Measurements from ENCODE around the gene TP73.

GRCh38 chr1:3614755-3615742 lies 37.3 kb upstream of the TP73 start:
- TF ChIP-seq CTCF (IDR thresholded peaks at IDR 0.05; ENCODE audit: low read depth, low read length, poor library complexity, severe bottlenecking): peak; percentile 75
- no peak for TF ChIP-seq EZH2phosphoT487 (IDR thresholded peaks at IDR 0.05; ENCODE audit: borderline replicate concordance, low read length)

Data from DOHH2 (cell line).